HG03520 (cell line): ENCODE data around the gene INO80B.
"Not testable (repeated sequence)": the region's sequence is repeated elsewhere in the genome, so short reads cannot be mapped to it uniquely, and the experiment has no call there.

Experiments used
- ATAC-seq: cut with Tn5 transposase; IDR thresholded peaks from one replicate; pipeline ENCODE4 v1.9.1; 2021; ENCODE audit warnings: mild to moderate bottlenecking, moderate library complexity; ENCODE audit not compliant: unreplicated experiment

The INO80B gene

DNA sequence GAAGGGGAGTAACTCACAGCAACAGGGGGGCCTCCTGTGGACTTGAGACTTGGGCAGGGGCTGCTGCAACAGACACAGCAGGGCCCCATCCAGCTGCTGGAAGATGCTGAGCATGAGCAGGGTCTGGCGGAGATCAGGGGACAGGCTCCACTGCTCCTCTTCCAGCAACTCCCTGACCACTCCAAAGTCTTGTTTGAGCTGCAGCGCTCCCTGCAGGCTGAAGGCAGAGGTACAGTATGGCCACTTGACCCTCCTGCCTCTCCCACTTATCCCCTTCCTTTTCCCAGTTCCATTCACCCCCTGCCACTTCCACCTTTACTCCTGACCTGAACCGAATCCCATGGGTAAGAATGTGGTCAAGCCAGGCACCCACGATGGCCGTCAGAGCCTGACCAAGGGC lies 20.0 kb downstream of the INO80B start:
- ATAC-seq, result no peak

DNA sequence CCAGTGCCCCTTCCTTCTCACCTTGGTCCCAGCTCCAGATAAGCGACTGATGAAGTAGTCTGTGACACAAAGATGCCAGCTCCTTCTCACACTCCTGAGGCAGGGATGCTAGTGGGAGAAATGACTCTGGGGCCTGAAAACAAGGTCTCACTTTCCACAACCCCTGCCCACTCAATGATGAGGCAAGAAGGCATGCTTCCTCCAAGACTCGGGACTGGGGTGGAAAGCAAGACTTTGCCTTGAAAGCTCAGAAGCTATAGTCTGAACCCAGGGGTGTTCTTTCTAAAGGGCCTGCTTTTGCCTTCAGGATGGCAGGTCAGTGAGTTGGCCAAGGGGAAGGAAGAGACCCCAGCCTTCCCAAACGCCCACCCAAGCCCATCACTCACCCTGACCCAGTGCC lies 26.5 kb downstream of the INO80B start:
- ATAC-seq, result no peak

DNA sequence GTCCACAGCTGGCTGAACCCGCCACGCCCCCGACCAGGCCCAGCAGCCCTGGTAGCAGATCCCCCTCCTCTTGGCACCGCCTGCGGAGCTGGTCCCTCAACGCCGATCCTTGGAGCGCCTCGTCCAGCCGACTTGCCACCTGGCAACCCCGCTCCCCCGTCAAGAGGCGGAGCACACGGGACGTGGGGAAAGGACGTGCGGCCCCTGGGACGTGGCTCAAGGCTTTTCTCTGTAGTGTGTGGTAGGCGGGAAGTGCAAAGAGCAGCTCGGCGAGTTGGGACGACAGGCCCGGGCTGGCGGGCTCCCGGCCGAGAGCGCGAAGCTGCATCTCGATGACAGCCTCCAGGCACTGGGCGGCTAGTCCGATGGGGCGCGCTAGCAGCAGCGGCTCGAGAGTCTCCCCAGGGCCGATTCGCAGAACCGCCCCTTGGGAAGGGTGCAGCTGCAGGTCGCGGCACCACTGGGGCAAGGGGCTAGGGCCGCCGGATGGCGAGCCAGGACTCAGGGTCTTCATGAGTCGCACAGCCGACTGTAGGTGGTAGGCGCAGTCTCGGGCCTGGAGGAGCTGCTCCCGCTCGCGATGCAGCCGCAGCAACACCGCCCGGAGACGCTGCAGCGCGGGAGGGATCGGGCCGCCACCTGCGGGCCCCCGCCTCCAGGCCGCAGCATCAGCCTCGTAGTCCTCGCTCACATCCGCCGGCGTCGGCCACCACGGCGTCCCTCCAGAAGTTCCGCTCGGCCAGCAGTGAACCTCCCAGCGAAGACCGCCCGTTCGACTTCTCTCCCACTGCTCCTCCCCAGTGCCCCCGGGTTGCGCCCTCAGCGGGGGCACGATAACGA lies 27.3 kb downstream of the INO80B start:
- peak; percentile 29 for ATAC-seq

DNA sequence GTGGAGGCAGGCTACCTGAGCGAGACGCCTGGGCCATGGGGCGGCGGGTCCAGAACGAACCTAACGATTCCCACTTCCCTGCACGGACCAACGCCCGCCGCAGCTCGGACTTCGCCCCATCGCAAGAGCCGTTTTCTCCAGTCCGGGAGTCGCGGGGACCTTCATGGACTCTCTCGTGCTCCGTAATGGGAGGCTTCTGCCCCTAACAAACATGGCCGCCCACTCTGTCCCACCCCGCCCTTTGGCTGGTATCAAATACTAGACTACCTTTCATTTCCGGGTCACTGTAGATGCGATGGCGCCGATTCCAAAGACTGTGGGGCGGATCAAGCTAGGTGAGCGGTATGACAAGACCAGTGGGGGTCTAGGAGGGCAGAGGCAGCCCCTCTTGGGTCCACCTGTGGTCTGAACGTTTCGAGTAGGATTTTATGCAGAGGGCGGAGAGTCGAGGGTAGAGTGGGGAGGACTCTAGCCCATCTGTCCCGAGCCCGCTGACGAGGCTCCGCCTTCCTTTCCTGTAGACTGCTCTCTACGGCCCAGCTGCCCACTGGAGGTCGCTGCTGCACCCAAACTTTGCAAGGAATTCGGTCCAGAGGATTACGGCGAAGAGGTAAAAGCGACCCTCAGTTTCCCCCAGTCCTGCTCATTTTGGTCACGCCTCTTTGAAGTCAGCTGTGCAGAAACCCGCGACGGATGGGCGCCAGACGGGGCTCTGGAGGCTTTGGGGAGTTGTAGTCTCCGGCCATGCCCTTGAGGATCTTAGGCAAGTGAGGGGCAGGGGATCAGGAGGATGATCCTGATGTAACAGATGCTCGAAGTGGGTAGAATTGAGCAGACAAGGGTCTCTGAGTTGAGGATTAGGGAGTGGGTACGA lies 28.2 kb downstream of the INO80B start, which contains the start of the genes CCDC142 and TTC31:
Gene CCDC142, minus strand, starts transcription at position 198 of the 874 bp plus-strand sequence. Its CDS starts 161 bp downstream, at position 37.
Gene TTC31, plus strand, starts transcription at position 281 of the 874 bp plus-strand sequence. Its CDS starts 15 bp downstream, at position 296.
- peak; percentile 86 for ATAC-seq

DNA sequence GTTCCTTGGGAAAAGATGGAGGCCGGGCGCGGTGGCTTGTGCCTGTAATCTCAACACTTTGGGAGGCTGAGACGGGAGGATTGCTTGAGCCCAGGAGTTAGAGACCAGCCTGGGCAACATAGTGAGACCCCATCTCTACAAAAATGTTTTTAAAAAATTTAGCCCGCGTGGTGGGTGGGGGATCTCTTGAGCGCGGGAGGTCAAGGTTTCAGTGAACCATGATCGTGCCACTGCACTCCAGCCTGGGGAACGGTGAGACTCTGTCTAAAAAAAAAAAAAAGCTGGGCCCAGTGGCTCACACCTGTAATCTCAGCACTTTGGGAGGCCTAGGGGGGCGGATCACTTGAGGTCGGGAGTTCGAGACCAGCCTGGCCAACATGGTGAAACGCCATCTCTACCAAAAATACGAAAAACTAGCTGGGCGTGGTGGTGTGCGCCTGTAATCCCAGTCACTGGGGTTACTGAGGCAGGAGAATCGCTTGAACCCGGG lies 28.8 kb downstream of the INO80B start:
- ATAC-seq, result not testable (repeated sequence)

DNA sequence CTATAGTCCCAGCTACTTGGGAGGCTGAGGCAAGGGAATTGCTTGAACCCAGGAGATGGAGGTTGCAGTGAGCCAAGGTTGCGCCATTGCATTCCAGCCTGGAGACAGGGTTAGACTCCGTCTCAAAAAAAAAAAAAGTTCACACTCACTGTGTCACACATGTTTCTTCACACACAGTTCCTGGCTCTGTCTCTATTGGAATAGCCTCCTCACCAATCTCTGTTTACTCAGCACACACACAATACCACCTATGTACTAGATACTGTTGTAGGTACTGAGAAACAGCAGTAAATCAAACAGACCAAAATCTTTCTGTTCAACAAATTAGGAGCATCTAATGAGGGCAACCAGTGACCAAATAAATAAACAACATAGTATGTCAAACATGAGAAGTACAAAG lies 31.3 kb downstream of the INO80B start:
- no peak for ATAC-seq

DNA sequence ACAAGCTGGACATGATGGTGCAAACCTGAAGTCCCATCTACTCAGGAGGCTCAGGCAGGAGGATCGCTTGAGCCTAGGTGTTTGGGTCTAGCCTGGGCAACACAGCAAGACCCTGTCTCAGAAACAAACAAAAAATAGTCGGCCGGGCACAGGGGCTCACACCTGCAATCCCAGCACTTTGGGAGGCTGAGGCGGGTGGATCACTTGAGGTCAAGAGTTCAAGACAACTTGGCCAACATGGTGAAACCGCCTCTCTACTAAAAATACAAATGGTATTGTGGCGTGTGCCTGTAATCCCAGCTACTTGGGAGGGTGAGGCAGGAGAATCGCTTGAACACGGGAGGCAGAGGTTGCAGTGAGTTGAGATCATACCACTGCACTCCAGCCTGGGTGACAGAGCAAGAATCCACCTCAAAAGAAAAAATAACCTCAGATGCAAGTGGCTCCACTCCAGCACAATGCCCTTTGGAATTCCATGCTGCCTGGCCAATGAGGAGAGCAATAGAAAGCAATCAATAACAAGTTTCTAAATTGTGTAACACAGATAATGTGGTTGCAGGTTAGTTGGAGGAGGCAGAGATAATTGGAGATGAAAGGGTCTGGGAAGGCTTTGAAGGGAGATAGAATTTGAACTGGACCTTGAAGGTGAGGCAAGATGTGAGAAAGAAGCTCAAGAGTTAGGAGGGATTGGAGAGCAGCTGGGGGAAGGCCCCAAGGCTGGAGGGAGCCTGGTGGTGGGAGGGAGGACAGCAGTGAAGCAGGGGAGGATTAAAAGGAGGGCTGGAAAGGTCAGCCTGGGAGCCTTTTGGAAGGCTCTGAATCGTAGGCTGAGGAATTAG lies 34.0 kb downstream of the INO80B start:
- no peak for ATAC-seq

DNA sequence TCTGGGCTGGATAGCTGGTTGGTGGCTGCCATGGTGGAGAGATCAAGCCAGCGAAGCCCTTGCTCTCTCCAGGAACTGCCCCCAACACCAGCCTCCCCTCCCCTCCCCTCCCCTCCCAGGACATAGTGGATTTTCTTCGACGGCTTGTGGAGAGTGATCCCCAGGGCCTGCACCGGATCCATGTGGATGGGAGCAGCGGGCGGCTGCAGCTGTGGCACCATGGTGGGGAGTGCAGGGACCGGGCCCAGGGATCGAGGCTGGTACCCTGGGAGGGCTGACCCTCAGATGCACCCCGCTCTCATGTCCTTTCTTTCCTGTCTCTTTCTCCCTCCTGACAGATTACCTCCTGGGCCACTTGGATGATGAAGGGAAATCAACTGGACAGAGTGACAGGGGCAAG lies 35.0 kb downstream of the INO80B start:
- no peak for ATAC-seq

DNA sequence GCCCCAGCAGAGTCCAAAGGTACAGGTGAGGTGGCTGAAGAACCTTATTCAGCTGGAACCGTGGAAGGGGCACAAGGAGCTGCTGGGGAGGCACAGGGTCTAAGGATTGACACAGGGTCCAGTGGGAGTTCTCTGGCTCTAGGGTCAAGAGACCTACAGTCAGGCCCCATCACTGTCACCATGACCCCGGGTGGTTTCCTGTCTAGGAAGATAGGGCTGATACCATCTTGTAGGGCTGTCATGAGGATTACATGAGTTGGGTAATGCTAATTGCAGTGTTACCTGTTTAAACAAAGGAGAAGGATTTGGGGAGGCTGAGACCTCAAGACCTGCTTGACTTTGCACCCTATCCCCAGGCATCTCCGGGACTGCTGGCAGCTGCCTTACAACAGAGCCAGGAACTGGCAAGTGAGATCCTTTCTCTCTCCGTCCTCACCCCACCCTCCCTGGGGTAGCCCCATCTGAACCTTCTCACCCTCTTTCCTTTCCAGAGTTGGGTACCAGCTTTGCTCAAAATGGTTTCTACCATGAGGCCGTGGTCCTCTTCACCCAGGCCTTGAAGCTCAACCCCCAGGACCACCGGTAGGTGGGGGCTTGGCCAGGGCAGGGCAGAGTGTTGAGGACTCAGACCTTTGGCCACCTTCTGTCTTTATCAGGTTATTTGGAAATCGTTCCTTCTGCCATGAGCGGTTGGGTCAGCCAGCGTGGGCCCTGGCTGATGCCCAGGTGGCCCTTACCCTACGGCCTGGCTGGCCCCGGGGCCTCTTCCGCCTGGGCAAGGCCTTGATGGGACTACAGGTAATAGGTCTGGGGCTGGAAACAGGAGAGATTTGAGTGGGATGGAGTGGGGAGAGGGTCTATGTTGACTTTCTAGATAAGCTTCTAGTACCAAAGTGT lies 37.0 kb downstream of the INO80B start:
- ATAC-seq, result no peak

DNA sequence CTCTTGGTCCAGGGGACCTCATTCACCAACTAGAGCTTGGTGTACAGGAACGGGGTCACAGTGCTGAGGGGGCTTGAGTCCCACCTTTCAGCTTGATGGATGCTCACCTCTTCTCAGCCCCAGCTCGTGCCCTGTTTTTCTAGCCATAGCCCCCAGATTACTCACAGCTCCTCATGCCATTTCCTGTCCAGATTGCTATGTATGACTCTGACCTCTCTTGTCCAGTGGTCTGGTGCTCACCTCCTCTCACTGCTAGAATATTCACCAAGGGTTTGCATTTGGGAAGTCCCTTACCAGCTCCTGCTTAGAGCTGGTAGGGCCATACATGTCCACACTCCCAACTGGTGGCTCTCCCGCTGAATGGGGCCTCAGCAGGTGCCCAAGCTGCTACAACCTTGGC lies 38.7 kb downstream of the INO80B start:
- ATAC-seq, result no peak

DNA sequence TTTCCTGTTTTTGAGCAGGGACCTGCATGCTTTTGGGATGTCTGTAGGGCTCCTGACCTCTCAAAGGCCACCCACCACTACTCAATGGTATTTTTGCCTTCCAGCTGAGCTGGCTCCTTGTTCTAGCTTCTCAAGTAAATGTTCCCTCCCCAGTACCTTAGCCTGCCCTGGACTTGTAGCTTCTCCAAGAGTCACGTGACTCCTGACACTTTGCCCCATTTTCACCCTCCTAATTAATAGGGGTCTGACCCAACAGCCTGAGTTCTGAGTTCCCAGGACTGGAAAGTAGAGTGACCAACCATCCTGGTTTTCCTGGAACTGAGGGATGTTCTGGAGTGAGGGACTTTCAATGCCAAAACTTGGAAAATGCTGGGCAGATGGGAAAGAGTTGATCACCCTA lies 40.6 kb downstream of the INO80B start:
- no peak for ATAC-seq

DNA sequence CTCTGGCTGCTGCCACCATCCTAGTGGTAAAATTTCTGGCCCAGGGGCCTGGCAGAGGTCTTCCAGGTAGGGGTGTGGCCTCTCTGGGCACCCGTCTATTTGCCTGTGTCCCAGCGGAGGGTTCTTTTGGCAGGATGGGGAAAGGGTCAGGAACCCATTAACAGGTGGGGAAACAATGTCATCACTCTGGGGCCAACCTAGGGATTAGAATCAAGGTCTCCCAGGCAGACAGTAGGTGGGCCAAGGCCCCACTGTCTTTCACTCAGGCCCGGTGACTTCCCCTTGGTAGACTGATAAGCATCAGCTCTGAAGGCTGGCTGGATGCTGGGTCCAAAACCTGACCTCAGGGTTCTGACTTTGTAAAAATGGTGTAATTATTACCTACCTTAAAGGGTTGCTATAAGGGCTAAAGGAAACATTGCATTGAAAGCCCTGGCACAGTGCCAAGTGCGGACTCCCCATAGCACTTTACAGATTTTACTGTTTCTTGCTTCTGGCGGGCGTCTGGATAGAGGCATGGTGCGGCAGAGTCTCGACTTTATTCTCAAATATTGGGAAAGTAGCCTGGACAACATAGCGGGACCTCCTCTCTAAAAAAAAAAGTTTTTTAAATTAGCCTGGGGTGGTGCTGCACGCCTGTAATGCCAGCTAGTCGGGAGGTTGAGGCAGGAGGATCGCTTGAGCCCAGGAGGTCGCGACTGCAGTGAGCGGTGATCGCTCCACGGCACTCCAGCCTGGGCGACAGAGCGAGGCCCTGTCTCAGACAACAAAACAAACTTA lies 42.3 kb downstream of the INO80B start:
- ATAC-seq, result no peak

DNA sequence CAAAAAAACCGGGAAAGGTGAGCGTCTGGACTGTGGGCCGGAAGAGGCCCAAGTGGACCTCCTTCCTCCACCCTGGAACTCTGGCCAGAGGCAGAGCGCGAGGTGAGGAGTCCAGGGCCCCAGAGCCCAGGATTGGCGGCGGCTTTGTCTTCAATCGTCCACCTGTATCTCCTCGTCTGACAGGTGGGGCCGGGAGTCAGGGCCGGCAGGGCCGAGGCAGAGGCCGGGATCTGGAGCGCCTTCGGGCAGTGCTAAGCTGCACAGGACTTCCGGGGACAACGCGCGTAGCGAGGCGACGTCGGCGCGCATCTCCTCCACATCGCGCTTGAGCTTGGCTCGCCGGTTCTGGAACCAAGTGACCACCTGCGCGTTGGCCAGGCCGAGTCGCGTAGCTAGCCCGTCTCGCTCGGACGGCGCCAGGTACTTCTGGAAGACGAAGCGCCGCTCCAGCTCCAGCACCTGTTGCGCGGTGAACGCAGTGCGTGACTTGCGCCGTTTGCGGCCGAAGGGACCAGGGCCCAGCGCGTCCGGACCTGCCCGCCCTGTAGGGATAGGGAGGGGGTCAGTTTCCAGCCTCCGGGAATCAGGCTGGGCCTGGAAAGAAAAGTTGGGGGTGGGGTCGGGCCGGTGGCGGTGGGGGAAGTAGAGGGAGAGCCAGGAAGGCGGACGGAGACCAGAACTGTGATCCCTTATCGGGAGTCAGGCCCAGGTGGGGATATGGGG lies 43.1 kb downstream of the INO80B start:
- no peak for ATAC-seq

DNA sequence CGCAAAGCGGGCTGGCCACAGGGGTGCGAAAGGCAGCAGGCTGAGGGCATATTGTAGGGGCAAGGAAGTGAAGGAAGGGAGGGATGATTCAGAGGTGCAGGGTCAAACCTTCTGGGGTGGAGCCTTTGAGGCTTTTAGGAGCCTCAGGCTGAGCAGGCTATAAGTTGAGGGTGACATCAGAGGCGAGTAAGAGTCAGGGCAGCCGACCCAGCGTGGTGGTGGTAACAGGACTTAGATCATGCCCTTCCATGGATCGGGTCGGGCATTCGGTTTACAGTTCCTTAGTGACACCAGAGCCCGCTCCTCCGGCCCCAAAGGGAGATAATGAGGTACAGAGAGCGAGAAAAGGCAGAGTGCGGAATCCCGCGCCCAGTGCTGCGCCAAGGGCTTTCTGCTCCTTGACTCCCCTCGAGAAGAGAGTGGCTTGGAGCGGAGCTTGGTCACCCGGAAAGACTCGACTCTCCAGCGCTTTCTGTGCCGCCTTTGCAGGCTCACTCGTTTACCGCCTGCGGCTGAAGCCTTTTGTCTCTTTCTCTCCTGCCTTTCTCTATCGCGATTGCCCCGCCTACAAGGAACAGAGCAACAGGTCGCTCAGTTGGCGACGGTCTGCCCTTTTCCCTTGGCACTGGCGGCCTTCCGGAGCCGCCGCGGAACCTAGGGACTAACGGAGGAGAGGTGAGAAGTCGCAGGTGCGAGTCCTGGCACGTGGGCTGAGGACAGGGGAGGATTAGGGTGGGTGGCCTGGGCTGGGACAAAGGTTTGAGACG lies 43.8 kb downstream of the INO80B start:
- no peak for ATAC-seq

DNA sequence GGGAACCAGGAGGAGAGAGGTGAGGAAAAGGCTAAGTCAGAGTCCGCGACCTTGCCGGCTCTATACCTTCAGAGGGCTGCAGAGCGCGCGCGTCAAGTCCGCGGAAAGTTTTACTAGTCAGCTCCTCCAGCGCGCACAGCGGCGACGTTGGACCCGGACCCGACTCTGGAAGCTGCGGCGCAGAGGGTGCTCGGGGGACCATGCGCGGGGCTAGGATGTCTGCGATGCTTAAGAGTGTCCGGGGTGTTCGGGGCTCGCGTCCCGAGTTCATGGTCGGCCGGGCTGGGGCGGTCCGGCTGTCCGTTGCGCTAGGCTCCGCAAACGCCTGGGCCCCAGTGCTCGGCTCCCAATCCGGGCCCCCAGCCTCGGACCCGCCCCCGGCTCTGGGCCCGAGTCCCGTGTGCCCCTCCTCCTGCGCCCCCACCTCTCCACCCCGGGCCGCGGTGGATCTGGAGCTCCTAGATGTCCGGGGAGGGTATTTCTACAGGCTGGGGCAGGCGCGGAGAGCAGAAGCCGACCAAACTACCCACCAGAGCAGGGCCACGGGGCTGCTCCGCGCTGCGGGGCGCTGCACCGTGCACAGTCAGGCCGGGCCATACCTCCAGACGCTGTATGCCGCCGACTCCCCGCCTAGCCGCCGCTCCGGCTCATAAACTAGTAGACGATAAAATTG lies 44.5 kb downstream of the INO80B start, which contains the start of gene LBX2:
Gene LBX2, minus strand, starts transcription at position 337 of the 673 bp plus-strand sequence. Its CDS starts 66 bp downstream, at position 271.
- no peak for ATAC-seq

DNA sequence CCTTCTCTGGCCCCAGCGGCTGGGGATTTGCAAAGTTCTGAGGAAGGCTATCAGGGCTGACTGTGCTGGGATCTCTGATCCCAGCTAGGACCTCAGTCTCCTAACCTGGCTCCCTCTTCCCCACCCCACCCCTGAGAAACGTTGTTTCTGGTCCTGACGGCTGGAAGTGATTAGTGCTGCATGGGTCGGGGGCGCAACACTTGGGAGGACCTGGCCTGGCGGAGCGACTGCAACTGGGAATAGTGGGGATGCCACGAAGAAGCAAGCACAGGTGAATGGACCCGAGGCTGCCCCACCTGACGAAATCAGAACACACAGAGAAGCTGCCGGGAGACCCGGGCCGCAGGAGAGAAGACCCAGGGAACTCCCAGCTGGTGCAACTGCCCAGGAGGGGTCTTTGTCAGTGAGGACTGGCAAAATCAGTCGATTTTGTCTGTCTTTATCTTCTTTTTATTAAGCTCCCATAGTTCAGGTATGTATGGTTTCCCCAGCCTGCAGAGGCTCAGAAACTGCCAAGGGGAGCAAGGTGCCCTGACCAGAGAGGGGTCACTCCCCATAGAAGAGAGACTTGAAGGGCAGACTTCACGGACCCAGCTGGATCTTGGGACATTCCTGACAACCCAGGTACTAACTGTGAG lies 45.2 kb downstream of the INO80B start:
- no peak for ATAC-seq
